IMR-90 (cell line): ENCODE results near the gene NARS2. TPM values are rescaled to one million over a fixed set of nuclear protein-coding genes. Genes with fewer than 3 reads are reported as not detected.

Experiments used
- ATAC-seq: fragments of 200-7000 bp; cut with Tn5 transposase; 2 replicates; pipeline ENCODE4 v1.9.1; 2020; ENCODE audit warnings: low read depth, mild to moderate bottlenecking, moderate library complexity
- BruUV-seq: library from RNA; stranded (reverse); fragments of 400-500 nt; replicated peaks from 2 replicates; lab custom pipeline; 2021; lab: Mats Ljungman, UMichigan
- CTCF ChIA-PET: fragments of 300-600 bp; formaldehyde crosslinking; extraction: SDS; loops from one replicate; lab custom pipeline; 2021; ENCODE audit warnings: antibody characterized with exemption; lab: Yijun Ruan, JAX
- POLR2A ChIA-PET: fragments of 300-600 bp; sonication (Branson Sonifier 250); formaldehyde crosslinking; loops from one replicate; lab custom pipeline; 2022; ENCODE audit warnings: antibody characterized with exemption; ENCODE audit not compliant: unreplicated experiment; lab: Charles Lee
- DNase-seq: peaks from one replicate; pipeline ENCODE4 v3.0.0; 2013
- H2AFZ ChIP-seq: replicated peaks from 2 replicates; pipeline ENCODE3; 2013; ENCODE audit warnings: low read length, mild to moderate bottlenecking; ENCODE audit not compliant: poor library complexity
- H2AK5ac ChIP-seq: 2 replicates; pipeline ENCODE4 v1.6.1; 2013; ENCODE audit warnings: low read depth, low read length, inconsistent platforms
- H2AK9ac ChIP-seq: replicated peaks from 2 replicates; pipeline ENCODE3; 2013; ENCODE audit warnings: mild to moderate bottlenecking, low read depth, low read length, moderate library complexity; ENCODE audit not compliant: poor library complexity
- H2BK120ac ChIP-seq: 2 replicates; pipeline ENCODE4 v1.6.1; 2013; ENCODE audit warnings: low read depth, low read length, inconsistent platforms
- H2BK15ac ChIP-seq: 3 replicates; pipeline ENCODE4 v1.6.1; 2013; ENCODE audit warnings: low read depth, low read length, inconsistent platforms
- H2BK20ac ChIP-seq: 2 replicates; pipeline ENCODE4 v1.6.1; 2013; ENCODE audit warnings: low read depth, mild to moderate bottlenecking, inconsistent platforms, low read length, moderate library complexity
- H2BK5ac ChIP-seq: 2 replicates; pipeline ENCODE4 v1.6.1; 2013; ENCODE audit warnings: mild to moderate bottlenecking, low read depth, low read length, inconsistent platforms; ENCODE audit not compliant: poor library complexity, severe bottlenecking
- H3K14ac ChIP-seq: replicated peaks from 2 replicates; pipeline ENCODE4 v1.6.1; 2013; ENCODE audit warnings: low read depth, low read length, inconsistent platforms
- H3K18ac ChIP-seq: 2 replicates; pipeline ENCODE4 v1.6.1; 2013; ENCODE audit warnings: low read depth, low read length, control low read depth
- H3K23ac ChIP-seq: 2 replicates; pipeline ENCODE4 v1.6.1; 2013; ENCODE audit warnings: low read depth, low read length, inconsistent platforms
- H3K27ac ChIP-seq: 2 replicates; pipeline ENCODE4 v1.5.1; 2013; ENCODE audit warnings: mild to moderate bottlenecking, control low read depth, low read length; ENCODE audit not compliant: insufficient read depth
- H3K27me3 ChIP-seq: 2 replicates; pipeline ENCODE4 v1.6.1; 2013; ENCODE audit warnings: low read length; ENCODE audit not compliant: control insufficient read depth, insufficient read depth
- H3K36me3 ChIP-seq: 2 replicates; pipeline ENCODE4 v1.6.1; 2013; ENCODE audit warnings: low read length, mixed read lengths; ENCODE audit not compliant: control insufficient read depth, insufficient read depth
- H3K4ac ChIP-seq: 2 replicates; pipeline ENCODE4 v1.6.1; 2013; ENCODE audit warnings: low read depth, low read length, inconsistent platforms
- H3K4me1 ChIP-seq: 2 replicates; pipeline ENCODE4 v1.6.1; 2013; ENCODE audit warnings: low read length, mixed read lengths; ENCODE audit not compliant: control insufficient read depth, insufficient read depth
- H3K4me2 ChIP-seq: 2 replicates; pipeline ENCODE4 v1.6.1; 2013; ENCODE audit warnings: low read depth, mild to moderate bottlenecking, control low read depth, low read length, moderate library complexity
- H3K4me3 ChIP-seq: 2 replicates; pipeline ENCODE4 v1.5.1; 2013; ENCODE audit warnings: low read depth, mild to moderate bottlenecking, control low read depth, low read length, moderate library complexity; ENCODE audit not compliant: insufficient read depth
- H3K56ac ChIP-seq: 2 replicates; pipeline ENCODE4 v1.6.1; 2013; ENCODE audit warnings: low read length, inconsistent platforms; ENCODE audit not compliant: insufficient read depth; ENCODE audit errors: extremely low read depth
- H3K79me1 ChIP-seq, 2 experiments: 2 replicates each; pipeline ENCODE4 v1.6.1; 2013; ENCODE audit warnings: low read length in 2 of 2, inconsistent platforms in 1 of 2, low read depth in 1 of 2
- H3K9ac ChIP-seq: 2 replicates; pipeline ENCODE4 v1.6.1; 2013; ENCODE audit warnings: low read depth, low read length, control low read depth
- H3K9me1 ChIP-seq: 2 replicates; pipeline ENCODE4 v1.6.1; 2013; ENCODE audit warnings: low read length, inconsistent platforms; ENCODE audit not compliant: insufficient read depth
- H3K9me3 ChIP-seq: 2 replicates; pipeline ENCODE4 v1.6.1; 2013; ENCODE audit warnings: low read length; ENCODE audit not compliant: control insufficient read depth, insufficient read depth
- H4K20me1 ChIP-seq: 2 replicates; pipeline ENCODE4 v1.6.1; 2013; ENCODE audit warnings: low read length, inconsistent platforms; ENCODE audit not compliant: insufficient read depth
- H4K5ac ChIP-seq: 2 replicates; pipeline ENCODE4 v1.6.1; 2013; ENCODE audit warnings: mild to moderate bottlenecking, low read depth, low read length, control low read depth
- H4K8ac ChIP-seq, 2 experiments: 2 replicates each; pipeline ENCODE4 v1.6.1; 2013; ENCODE audit warnings: low read depth in 2 of 2, low read length in 2 of 2, control low read depth in 1 of 2, inconsistent platforms in 1 of 2
- H4K91ac ChIP-seq: 2 replicates; pipeline ENCODE4 v1.6.1; 2013; ENCODE audit warnings: low read depth, low read length, inconsistent platforms; ENCODE audit not compliant: insufficient read depth
- CEBPB ChIP-seq: IDR thresholded peaks from 2 replicates; pipeline ENCODE4 v1.6.1; 2012; ENCODE audit warnings: low read depth, low read length, improper control_type of control experiment
- FOS ChIP-seq: fragments of 150-350 bp; IDR thresholded peaks from 2 replicates; pipeline ENCODE4 v1.6.1; 2016; ENCODE audit warnings: low read depth, low read length
- WGBS, 2 experiments: methylation state at CpG; one replicate each; pipeline versions ENCODE4 v1.1.5 to v1.1.7; 2013; ENCODE audit warnings: missing lambda C conversion rate in 2 of 2; ENCODE audit not compliant: insufficient read length in 1 of 2; ENCODE audit errors: extremely low coverage in 2 of 2; 5-methylcytosine and 5-hydroxymethylcytosine counted together
- dilution Hi-C: fragments of 300-500 bp; cut with HindIII; formaldehyde crosslinking; loops from one replicate; pipeline ENCODE4 v1.14.3; 2018; ENCODE audit warnings: low sequenced_read_pairs; ENCODE audit not compliant: unreplicated experiment
- in situ Hi-C: fragments of 300-500 bp; cut with MboI; formaldehyde crosslinking; loops from 3 replicates; pipeline ENCODE4 v1.14.3; 2019; ENCODE audit warnings: low sequenced_read_pairs, inconsistent platforms, mixed read lengths
- intact Hi-C: fragments of 100-400 bp; cut with micrococcal nuclease; formaldehyde crosslinking; loops from 2 replicates; pipeline ENCODE4 v1.10.0; 2022
- polyA plus RNA-seq, 3 experiments: library from polyadenylated mRNA; depleted of rRNA; stranded (reverse); fragments of >200 nt; gene quantifications; 2 replicates each; pipeline ENCODE4 v1.2.3, GENCODE V29; 2012; ENCODE audit warnings: low replicate concordance in 1 of 3
- total RNA-seq: library from RNA; depleted of rRNA; stranded (reverse); fragments of >200 nt; gene quantifications from 2 replicates; pipeline ENCODE4 v1.2.3, GENCODE V29; 2012

The NARS2 gene
- total and polyA plus RNA-seq, 2 of the 4 experiments (the other 2 are of a cell fraction): 8.0 to 15.8 TPM

- Histone ChIP-seq H3K36me3 (peaks cover 5% of the 10 kb centered on the region), H3K4me2 (no peak overlapping the region), H3K56ac (no peak overlapping the region), H3K23ac (no peak overlapping the region), H2BK120ac (no peak overlapping the region), H2BK15ac (no peak overlapping the region), H3K18ac (no peak overlapping the region), H4K20me1 (no peaks in the 10 kb centered on the region), H2BK5ac (no peak overlapping the region), H2BK20ac (no peak overlapping the region), H3K4me3 (no peak overlapping the region), H3K27ac (no peak overlapping the region), H3K27me3 (no peaks in the 10 kb centered on the region), H3K4ac (no peak overlapping the region), H3K79me1 (peaks cover 14 to 29% of the 10 kb centered on the region in 2 experiments), H3K9ac (no peak overlapping the region), H3K9me3 (no peaks in the 10 kb centered on the region), H3K9me1 (0 out of 2 replicates have a peak, but pooled peaks cover 2% of the 10 kb centered on the region), H4K8ac (no peak overlapping the region), H2AK5ac (no peak overlapping the region), H4K91ac (no peak overlapping the region), H2AK9ac (no peak overlapping the region), H2AFZ (no peak overlapping the region), H4K5ac (no peak overlapping the region), H3K4me1 (no peaks in the 10 kb centered on the region), H3K14ac (no peak overlapping the region)
- ChIA-PET POLR2A (no interaction called here), CTCF (no interaction called here)
- TF ChIP-seq CEBPB (no peak), FOS (no peak)
- BruUV-seq: no TSS peak
- no peak for ATAC-seq
- no CpG with 5 or more reads among the region's 6 CpGs for WGBS, 2 experiments
- intact Hi-C loops (no loop called here), dilution Hi-C loops (no loop called here), in situ Hi-C loops (no loop called here)
- DNase-seq: no peak
Measured at GRCh38 chr11:78570031-78570430, 4.6 kb downstream of the NARS2 start.
